ENCODE results near the gene ENAH. TPM values are rescaled to one million over a fixed set of nuclear protein-coding genes. Genes with fewer than 3 reads are reported as not detected.

The ENAH gene
- polyA plus RNA-seq, 1 of the 3 experiments (the other 2 are of a cell fraction), result 48.9 TPM

- H3K4me2 ChIP-seq, result peak overlapping the region; percentile 4; the same call in 1 of the 2 replicates
- 79% methylated on average over 8 of the region's 8 CpGs for WGBS (ENCODE audit: low lambda C conversion rate)
- DNase-seq, result peak; percentile 56
Observed at GRCh38 chr1:225460737-225461532, 192.0 kb downstream of the ENAH start.

GRCh38 chr1:225460021-225460736 is 192.7 kb downstream of the ENAH start:
- no peaks in the 10 kb centered on the region for H4K20me1 ChIP-seq (ENCODE audit: insufficient read depth)
- no peaks in the 10 kb centered on the region for H3K9me2 ChIP-seq
- H3K4me1 ChIP-seq (ENCODE audit: control insufficient read depth in 1 of 2, insufficient read depth in 2 of 2, low read depth in 1 of 2, low read length in 1 of 2), result peaks cover 13 to 35% of the 10 kb centered on the region in 2 experiments; a peak in 3 of 4 replicates
- H3K27me3 ChIP-seq (ENCODE audit: insufficient read depth), result no peaks in the 10 kb centered on the region
- DNase-seq, result no peak
- H3K9me3 ChIP-seq, result no peaks in the 10 kb centered on the region
- CTCF ChIA-PET, result interaction anchor here (0.5 to 6.9 kb wide), 7 partner anchors 9 to 527 kb away, joined by 3 to 98 read pairs (median 4); partner anchors contain the start of gene SRP9
- H3K4me3 ChIP-seq (ENCODE audit: low read depth in 2 of 2, low read length in 1 of 2), result no peak overlapping the region
- H2AFZ ChIP-seq (ENCODE audit: low read depth), result no peak overlapping the region
- peak overlapping the region; percentile 4; the same call in 1 of the 2 replicates for H3K4me2 ChIP-seq
- no peak overlapping the region for H3K9ac ChIP-seq
- POLR2A ChIA-PET, result interaction anchor here (2.4 kb wide), 1 partner anchor 317 kb away, joined by 6 read pairs; the partner anchor contains the start of gene SRP9
- H3K36me3 ChIP-seq (replicated peaks in 1 of 2; ENCODE audit: control insufficient read depth in 1 of 2, insufficient read depth in 2 of 2, low read length in 1 of 2), result no peaks in the 10 kb centered on the region
- H3F3A ChIP-seq (replicated peaks; ENCODE audit: insufficient read depth), result peaks cover 6% of the 10 kb centered on the region
- peak overlapping the region in 1 of 2 experiments; percentile 30; a peak in 1 of 4 replicates for H3K27ac ChIP-seq (ENCODE audit: low read depth in 2 of 2, low read length in 1 of 2)
- no peaks in the 10 kb centered on the region for H3K79me2 ChIP-seq (ENCODE audit: insufficient read depth)
- WGBS (ENCODE audit: low lambda C conversion rate), result 81% methylated on average over 18 of the region's 18 CpGs
- TF ChIP-seq USF2 (IDR thresholded peaks at IDR 0.05; ENCODE audit: borderline replicate concordance, low read depth, low read length) (no peak), FOSL2 (IDR thresholded peaks at IDR 0.05; ENCODE audit: borderline replicate concordance, low read depth) (no peak), REST (IDR thresholded peaks at IDR 0.05; ENCODE audit: low read depth, low read length) (no peak), TCF12 (IDR thresholded peaks at IDR 0.05) (no peak), TEAD4 (IDR thresholded peaks at IDR 0.05; ENCODE audit: borderline replicate concordance, insufficient read depth) (no peak), MXI1 (IDR thresholded peaks at IDR 0.05; ENCODE audit: low read depth, low read length) (no peak), GATA2 (CRISPR knock-in tag; IDR thresholded peaks at IDR 0.05) (no peak), FOXM1 (IDR thresholded peaks at IDR 0.05; ENCODE audit: low read depth) (no peak)

More at GRCh38 chr1:225460737-225461532, 192.0 kb downstream of the ENAH start:
- Histone ChIP-seq H3K36me3 (replicated peaks in 1 of 2; ENCODE audit: control insufficient read depth in 1 of 2, insufficient read depth in 2 of 2, low read length in 1 of 2) (no peaks in the 10 kb centered on the region), H3K27ac (ENCODE audit: low read depth in 2 of 2, low read length in 1 of 2) (peak overlapping the region in 1 of 2 experiments; percentile 74; a peak in 2 of 4 replicates), H3K4me3 (ENCODE audit: low read depth in 2 of 2, low read length in 1 of 2) (no peak overlapping the region), H3K27me3 (ENCODE audit: insufficient read depth) (no peaks in the 10 kb centered on the region), H3K79me2 (ENCODE audit: insufficient read depth) (no peaks in the 10 kb centered on the region), H3K9me2 (no peaks in the 10 kb centered on the region), H3K4me1 (ENCODE audit: control insufficient read depth in 1 of 2, insufficient read depth in 2 of 2, low read depth in 1 of 2, low read length in 1 of 2) (peaks cover 13 to 35% of the 10 kb centered on the region in 2 experiments; a peak in 3 of 4 replicates), H3K9me3 (no peaks in the 10 kb centered on the region), H4K20me1 (ENCODE audit: insufficient read depth) (no peaks in the 10 kb centered on the region), H2AFZ (ENCODE audit: low read depth) (no peak overlapping the region), H3F3A (replicated peaks; ENCODE audit: insufficient read depth) (peaks cover 5% of the 10 kb centered on the region), H3K9ac (no peak overlapping the region)
- ChIA-PET CTCF (interaction anchor here (0.6 to 6.9 kb wide), 9 partner anchors 9 to 526 kb away, joined by 3 to 98 read pairs (median 4); partner anchors contain the start of gene SRP9), POLR2A (interaction anchor here (2.4 kb wide), 1 partner anchor 317 kb away, joined by 6 read pairs; the partner anchor contains the start of gene SRP9)
- TF ChIP-seq NFIC (IDR thresholded peaks at IDR 0.05; ENCODE audit: borderline replicate concordance) (no peak), ELF1 (IDR thresholded peaks at IDR 0.05) (no peak), FOXM1 (IDR thresholded peaks at IDR 0.05; ENCODE audit: low read depth) (no peak), FOSL2 (IDR thresholded peaks at IDR 0.05; ENCODE audit: borderline replicate concordance, low read depth) (0 out of 2 replicates have a peak, but pooled peaks have one; percentile 26), ZBTB33 (IDR thresholded peaks at IDR 0.05; ENCODE audit: borderline replicate concordance, low read depth) (no peak), USF1 (IDR thresholded peaks at IDR 0.05; ENCODE audit: borderline replicate concordance, low read depth) (no peak), RCOR1 (IDR thresholded peaks at IDR 0.05; ENCODE audit: low read length) (no peak; the same call in 1 of the 2 replicates)
